Trophoblast cell (in vitro differentiated cells and primary cell): ENCODE data around the gene ITGA2B.

Experiments
- DNase-seq, 2 donors: peaks; one replicate each; pipeline ENCODE4 v3.0.0-alpha.2; 2016
- H2AFZ ChIP-seq: 2 replicates; pipeline ENCODE4 v1.6.1; 2013; ENCODE audit warnings: low read length, moderate library complexity, mild to moderate bottlenecking; ENCODE audit not compliant: insufficient read depth, poor library complexity
- H2AK5ac ChIP-seq: 2 replicates; pipeline ENCODE4 v1.6.1; 2013; ENCODE audit warnings: mild to moderate bottlenecking, low read length
- H2BK120ac ChIP-seq: 2 replicates; pipeline ENCODE4 v1.6.1; 2013; ENCODE audit warnings: low read length, mild to moderate bottlenecking, moderate library complexity; ENCODE audit not compliant: insufficient read depth, poor library complexity
- H2BK12ac ChIP-seq: 2 replicates; pipeline ENCODE4 v1.6.1; 2013; ENCODE audit warnings: mild to moderate bottlenecking, low read length, moderate library complexity
- H2BK5ac ChIP-seq: 2 replicates; pipeline ENCODE4 v1.6.1; 2013; ENCODE audit warnings: low read length, low read depth, moderate library complexity, mild to moderate bottlenecking; ENCODE audit not compliant: poor library complexity
- H3K14ac ChIP-seq: 2 replicates; pipeline ENCODE4 v1.6.1; 2013; ENCODE audit warnings: mild to moderate bottlenecking, low read length
- H3K18ac ChIP-seq: 2 replicates; pipeline ENCODE4 v1.6.1; 2013; ENCODE audit warnings: mild to moderate bottlenecking, low read length
- H3K23ac ChIP-seq: 2 replicates; pipeline ENCODE4 v1.6.1; 2013; ENCODE audit warnings: low read length
- H3K27ac ChIP-seq: 2 replicates; pipeline ENCODE4 v1.5.1; 2013; ENCODE audit warnings: low read depth, mild to moderate bottlenecking, inconsistent platforms, low read length, moderate library complexity
- H3K27me3 ChIP-seq: 2 replicates; pipeline ENCODE4 v1.6.1; 2013; ENCODE audit warnings: inconsistent platforms, mild to moderate bottlenecking, low read length, moderate library complexity; ENCODE audit not compliant: insufficient read depth
- H3K36me3 ChIP-seq, 2 experiments: 1 replicate in 1 of 2; 2 replicates in 1 of 2; pipeline ENCODE4 v1.6.1; 2013; ENCODE audit warnings: low read length in 2 of 2, mild to moderate bottlenecking in 2 of 2, moderate library complexity in 1 of 2; ENCODE audit not compliant: insufficient read depth in 2 of 2, control insufficient read depth in 1 of 2
- H3K4ac ChIP-seq: 2 replicates; pipeline ENCODE4 v1.6.1; 2013; ENCODE audit warnings: low read depth, mild to moderate bottlenecking, low read length, moderate library complexity
- H3K4me1 ChIP-seq, 2 experiments: 1 replicate in 1 of 2; 2 replicates in 1 of 2; pipeline ENCODE4 v1.6.1; 2013; ENCODE audit warnings: low read length in 2 of 2, mild to moderate bottlenecking in 2 of 2, moderate library complexity in 1 of 2; ENCODE audit not compliant: insufficient read depth in 2 of 2, control insufficient read depth in 1 of 2
- H3K4me2 ChIP-seq: 2 replicates; pipeline ENCODE4 v1.6.1; 2013; ENCODE audit warnings: inconsistent platforms, mild to moderate bottlenecking, low read length, moderate library complexity
- H3K4me3 ChIP-seq: 2 replicates; pipeline ENCODE4 v1.5.1; 2013; ENCODE audit warnings: mild to moderate bottlenecking, low read depth, low read length, inconsistent platforms
- H3K79me1 ChIP-seq: one replicate; pipeline ENCODE4 v1.6.1; 2013; ENCODE audit warnings: low read length
- H3K79me2 ChIP-seq: 2 replicates; pipeline ENCODE4 v1.6.1; 2013; ENCODE audit warnings: low read length, mild to moderate bottlenecking; ENCODE audit not compliant: control insufficient read depth, insufficient read depth, poor library complexity
- H3K9ac ChIP-seq: 2 replicates; pipeline ENCODE4 v1.6.1; 2013; ENCODE audit warnings: mild to moderate bottlenecking, low read length
- H3K9me3 ChIP-seq: 2 replicates; pipeline ENCODE4 v1.6.1; 2013; ENCODE audit warnings: low read depth, mild to moderate bottlenecking, control low read depth, inconsistent platforms, low read length; ENCODE audit not compliant: insufficient read depth
- H4K12ac ChIP-seq: 2 replicates; pipeline ENCODE4 v1.6.1; 2013; ENCODE audit warnings: low read depth, mild to moderate bottlenecking, low read length, moderate library complexity
- H4K8ac ChIP-seq: 2 replicates; pipeline ENCODE4 v1.6.1; 2013; ENCODE audit warnings: low read depth, mild to moderate bottlenecking, low read length, moderate library complexity
- H4K91ac ChIP-seq: one replicate; pipeline ENCODE4 v1.6.1; 2013; ENCODE audit warnings: low read depth, mild to moderate bottlenecking, low read length, moderate library complexity
- WGBS: extraction: QIAGEN DNeasy Blood & Tissue Kit; methylation state at CpG from one replicate; pipeline ENCODE4 v1.1.7; 2013; ENCODE audit warnings: missing lambda C conversion rate; ENCODE audit not compliant: insufficient read length, insufficient coverage; ENCODE audit errors: extremely low coverage; 5-methylcytosine and 5-hydroxymethylcytosine counted together

The ITGA2B gene

GRCh38 chr17:44400226-44400847 lies 10.9 kb upstream of the ITGA2B start:
- Histone ChIP-seq H3K14ac (no peak overlapping the region), H3K4ac (no peak overlapping the region), H4K8ac (no peak overlapping the region), H3K27me3 (no peaks in the 10 kb centered on the region), H3K23ac (no peak overlapping the region), H3K36me3 (peaks cover 38 to 51% of the 10 kb centered on the region in 2 experiments), H3K79me2 (no peaks in the 10 kb centered on the region), H3K18ac (no peak overlapping the region), H4K12ac (no peak overlapping the region), H2BK12ac (no peak overlapping the region), H2AFZ (no peak overlapping the region), H4K91ac (no peak overlapping the region), H3K4me3 (no peak overlapping the region), H3K27ac (no peak overlapping the region), H3K4me2 (no peak overlapping the region), H2AK5ac (no peak overlapping the region), H3K9ac (no peak overlapping the region), H3K9me3 (no peaks in the 10 kb centered on the region), H2BK5ac (no peak overlapping the region), H3K79me1 (no peaks in the 10 kb centered on the region), H2BK120ac (no peak overlapping the region), H3K4me1 (no peaks in the 10 kb centered on the region)
- DNase-seq: peak in 1 of 2 donors; percentile 35
- no CpG with 5 or more reads among the region's 3 CpGs for WGBS

- Histone ChIP-seq H2BK12ac (no peak overlapping the region), H3K14ac (no peak overlapping the region), H2BK5ac (no peak overlapping the region), H3K4me2 (no peak overlapping the region), H2AFZ (no peak overlapping the region), H3K27ac (no peak overlapping the region), H3K9me3 (no peaks in the 10 kb centered on the region), H3K4ac (no peak overlapping the region), H4K12ac (no peak overlapping the region), H3K4me3 (no peak overlapping the region), H3K79me1 (no peaks in the 10 kb centered on the region), H2AK5ac (no peak overlapping the region), H4K91ac (no peak overlapping the region), H3K27me3 (no peaks in the 10 kb centered on the region), H3K23ac (no peak overlapping the region), H3K4me1 (no peaks in the 10 kb centered on the region), H4K8ac (no peak overlapping the region), H3K36me3 (peaks cover 36 to 51% of the 10 kb centered on the region in 2 experiments), H2BK120ac (no peak overlapping the region), H3K79me2 (no peaks in the 10 kb centered on the region), H3K9ac (no peak overlapping the region), H3K18ac (no peak overlapping the region)
- no CpG with 5 or more reads among the region's 41 CpGs for WGBS
- peak; percentile 59 to 64 for DNase-seq
Measured at GRCh38 chr17:44398692-44399691, 9.5 kb upstream of the ITGA2B start.

- Histone ChIP-seq H3K4me3 (no peak overlapping the region), H2BK5ac (no peak overlapping the region), H2BK120ac (no peak overlapping the region), H3K9ac (no peak overlapping the region), H3K4me2 (no peak overlapping the region), H2BK12ac (no peak overlapping the region), H2AK5ac (no peak overlapping the region), H3K14ac (no peak overlapping the region), H4K91ac (no peak overlapping the region), H3K27me3 (no peaks in the 10 kb centered on the region), H2AFZ (no peak overlapping the region), H3K79me1 (no peaks in the 10 kb centered on the region), H3K4ac (no peak overlapping the region), H3K9me3 (no peaks in the 10 kb centered on the region), H3K27ac (no peak overlapping the region), H3K18ac (no peak overlapping the region), H4K12ac (no peak overlapping the region), H4K8ac (no peak overlapping the region), H3K23ac (no peak overlapping the region), H3K79me2 (no peaks in the 10 kb centered on the region), H3K4me1 (no peaks in the 10 kb centered on the region), H3K36me3 (peaks cover 32 to 47% of the 10 kb centered on the region in 2 experiments)
- WGBS: no CpG with 5 or more reads among the region's 8 CpGs
- no peak for DNase-seq
Measured at GRCh38 chr17:44397479-44398440, 8.3 kb upstream of the ITGA2B start.

GRCh38 chr17:44396946-44397345 lies 7.5 kb upstream of the ITGA2B start:
- no peak overlapping the region for H4K12ac ChIP-seq
- H2BK12ac ChIP-seq: no peak overlapping the region
- no peaks in the 10 kb centered on the region for H3K27me3 ChIP-seq
- no peaks in the 10 kb centered on the region for H3K4me1 ChIP-seq
- H3K79me2 ChIP-seq: no peaks in the 10 kb centered on the region
- H2AFZ ChIP-seq: no peak overlapping the region
- no peak overlapping the region for H3K18ac ChIP-seq
- H2BK5ac ChIP-seq: no peak overlapping the region
- no peaks in the 10 kb centered on the region for H3K9me3 ChIP-seq
- DNase-seq: no peak
- H3K4me2 ChIP-seq: no peak overlapping the region
- no peak overlapping the region for H2BK120ac ChIP-seq
- H3K4ac ChIP-seq: no peak overlapping the region
- H3K23ac ChIP-seq: no peak overlapping the region
- peaks cover 32 to 45% of the 10 kb centered on the region in 2 experiments for H3K36me3 ChIP-seq
- H3K27ac ChIP-seq: no peak overlapping the region
- H2AK5ac ChIP-seq: no peak overlapping the region
- no peaks in the 10 kb centered on the region for H3K79me1 ChIP-seq
- no peak overlapping the region for H4K91ac ChIP-seq
- H3K4me3 ChIP-seq: no peak overlapping the region
- no peak overlapping the region for H4K8ac ChIP-seq
- H3K14ac ChIP-seq: no peak overlapping the region
- no CpG with 5 or more reads among the region's 5 CpGs for WGBS
- H3K9ac ChIP-seq: no peak overlapping the region
